HG03139 (cell line): ENCODE results near the gene DNAJC21.
"Not testable (repeated sequence)": the region's sequence is repeated elsewhere in the genome, so short reads cannot be mapped to it uniquely, and the experiment has no call there.

Experiments
- ATAC-seq: cut with Tn5 transposase; IDR thresholded peaks from one replicate; pipeline ENCODE4 v1.9.1; 2021; ENCODE audit not compliant: unreplicated experiment

The DNAJC21 gene

DNA sequence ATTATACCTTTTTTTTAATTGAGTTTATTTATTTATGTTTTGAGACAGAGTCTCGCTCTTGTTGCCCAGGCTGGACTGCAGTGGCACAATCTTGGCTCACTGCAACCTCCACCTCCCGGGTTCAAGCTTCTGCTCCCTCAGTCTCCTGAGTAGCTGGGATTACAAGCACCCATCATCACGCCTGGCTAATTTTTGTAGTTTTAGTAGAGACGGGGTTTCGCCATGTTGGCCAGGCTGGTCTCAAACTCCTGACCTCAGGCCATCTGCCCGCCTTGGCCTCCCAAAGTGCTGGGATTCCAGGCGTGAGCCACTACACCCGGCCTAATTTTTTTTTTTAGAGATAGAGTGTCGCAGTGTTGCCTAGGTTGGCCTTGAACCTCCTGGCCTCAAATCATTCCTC lies 6.1 kb upstream of the DNAJC21 start:
- ATAC-seq = not testable (repeated sequence)

- no peak for ATAC-seq
Measured at GRCh38 chr5:34923694-34924461, 5.5 kb upstream of the DNAJC21 start.

DNA sequence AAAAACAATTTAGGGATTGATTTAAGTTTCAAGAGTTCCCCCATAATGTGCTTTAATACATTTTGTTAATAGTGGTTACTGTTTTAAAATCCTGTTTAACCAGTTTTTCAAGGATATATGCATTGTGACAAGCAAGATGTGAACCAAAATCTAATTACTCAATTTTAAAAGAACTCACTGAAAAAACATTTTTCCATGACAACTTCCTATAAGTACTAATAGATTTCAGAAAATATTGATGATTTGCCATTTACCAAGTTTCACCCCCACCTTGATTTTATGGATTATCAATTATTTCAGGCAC lies 4.9 kb upstream of the DNAJC21 start:
- ATAC-seq = no peak

DNA sequence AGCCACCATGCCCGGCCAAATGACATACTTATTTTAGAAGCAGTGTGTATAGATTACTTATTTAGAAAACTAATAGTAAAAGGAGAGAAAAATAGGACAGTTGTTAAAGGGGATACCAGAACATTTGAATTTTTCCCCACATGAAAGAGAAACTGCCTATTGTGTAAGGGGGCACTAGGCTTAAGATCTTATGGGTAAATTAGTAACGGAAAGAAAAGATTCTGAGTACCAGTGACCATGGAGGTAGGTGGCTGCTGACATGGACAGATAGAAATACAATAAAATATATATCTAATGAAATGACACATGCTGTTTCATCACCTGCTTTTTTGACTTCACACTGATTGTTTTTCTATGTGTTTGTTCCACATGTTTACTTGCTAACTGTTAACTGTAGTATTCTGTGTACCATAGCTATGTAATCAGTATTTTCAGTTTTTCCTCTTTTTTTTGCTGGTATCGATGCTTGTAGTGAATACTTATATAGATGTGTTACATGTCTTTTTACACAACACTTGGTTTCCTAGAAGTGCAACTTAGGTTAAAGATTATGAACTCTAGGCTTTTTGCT lies 3.0 kb upstream of the DNAJC21 start:
- no peak for ATAC-seq

GRCh38 chr5:34927785-34928184 lies 1.6 kb upstream of the DNAJC21 start:
- no peak for ATAC-seq

GRCh38 chr5:34928267-34928666 lies 1.1 kb upstream of the DNAJC21 start:
- ATAC-seq = no peak

DNA sequence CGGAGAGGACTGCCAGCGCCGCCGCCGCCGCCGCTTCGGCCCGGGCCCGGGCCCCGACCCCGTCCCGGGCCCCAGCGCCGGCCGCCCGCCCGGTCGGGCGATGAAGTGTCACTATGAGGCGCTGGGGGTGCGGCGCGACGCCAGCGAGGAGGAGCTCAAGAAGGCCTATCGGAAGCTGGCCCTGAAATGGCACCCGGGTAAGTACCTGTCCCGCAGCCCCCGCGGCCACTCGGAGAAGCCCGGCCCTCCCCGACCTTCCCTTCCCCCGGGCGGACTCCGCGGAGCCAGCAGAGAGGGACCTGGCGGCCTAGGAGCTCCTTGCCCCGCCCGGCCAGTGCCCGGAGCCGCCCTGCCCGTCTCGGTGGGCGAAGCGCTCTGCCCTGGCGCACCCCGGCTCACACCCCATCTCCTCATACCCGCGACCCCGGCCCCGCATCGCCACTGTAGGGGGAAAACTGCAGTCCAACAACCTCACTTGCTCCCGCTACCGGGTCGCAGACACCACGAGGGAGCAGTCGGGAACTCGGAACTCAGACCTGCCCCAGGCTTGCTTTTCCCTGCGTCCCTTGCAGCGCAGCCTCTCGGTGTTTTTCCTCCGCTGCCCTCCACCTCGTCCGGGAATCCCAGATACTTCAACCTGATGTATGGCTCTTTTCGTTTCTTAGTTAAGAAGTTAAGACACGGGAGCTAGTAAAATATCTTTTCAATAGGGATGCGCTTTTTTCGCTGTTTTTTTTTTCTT lies 532 bp downstream of the DNAJC21 start:
- peak; percentile 64 for ATAC-seq

DNA sequence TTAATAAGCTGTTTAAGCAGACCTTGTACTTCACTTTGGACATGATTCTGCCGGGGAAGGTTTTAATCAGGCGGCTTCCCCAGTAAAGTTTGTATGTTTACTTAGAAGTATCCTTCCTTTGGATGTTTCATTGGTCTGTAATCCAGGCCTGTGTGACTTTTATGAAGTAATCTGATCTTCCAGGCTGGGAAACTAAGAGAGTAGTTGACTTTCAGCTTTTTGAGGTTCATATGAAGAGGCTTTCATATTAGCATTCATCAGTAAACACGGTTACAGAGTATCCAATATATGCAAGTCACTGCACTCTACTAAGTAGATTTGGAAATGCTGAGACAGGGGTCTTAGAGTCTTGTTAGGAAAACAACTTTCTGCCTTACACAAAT lies 1.1 kb downstream of the DNAJC21 start:
- no peak for ATAC-seq

DNA sequence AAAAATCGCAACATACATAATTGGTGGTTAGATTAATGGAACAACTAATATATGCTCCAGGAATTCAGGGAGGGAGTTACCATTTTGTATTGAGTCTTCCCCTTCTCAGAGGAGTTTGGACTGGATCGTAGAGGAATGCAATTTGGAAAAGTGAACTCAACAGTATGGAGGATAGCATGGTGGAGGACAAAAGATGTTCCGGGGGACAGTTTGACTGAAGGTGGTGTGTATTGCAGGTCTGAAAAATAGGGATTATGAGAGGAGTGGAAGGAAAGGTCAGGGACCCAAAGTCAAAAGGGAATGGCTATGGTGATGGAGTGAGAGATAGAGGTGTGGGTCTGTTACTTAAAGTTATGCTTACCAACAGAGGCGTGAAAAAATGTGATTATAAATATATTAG lies 1.5 kb downstream of the DNAJC21 start:
- no peak for ATAC-seq

DNA sequence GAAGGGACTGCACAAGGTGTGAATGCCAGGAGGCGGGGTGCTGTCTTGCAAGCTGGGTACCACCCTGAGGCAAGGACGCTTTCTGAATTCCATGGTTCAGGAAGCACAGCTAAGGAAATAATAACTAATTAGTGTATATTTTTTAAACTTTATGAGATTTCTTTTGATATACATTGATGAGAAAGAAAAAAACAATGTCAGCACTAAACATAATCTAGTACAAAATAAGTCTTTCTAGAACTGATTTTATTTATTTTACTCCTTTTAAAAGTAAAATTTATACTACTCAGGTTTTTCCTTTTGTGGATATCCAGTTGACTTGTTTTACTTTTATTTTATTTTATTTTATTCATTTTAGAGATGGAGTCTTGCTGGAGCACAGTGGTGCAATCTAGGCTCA lies 3.6 kb downstream of the DNAJC21 start:
- ATAC-seq = no peak

- ATAC-seq = no peak
Measured at GRCh38 chr5:34941936-34942335, 12.6 kb downstream of the DNAJC21 start.

GRCh38 chr5:34944044-34944443 lies 14.7 kb downstream of the DNAJC21 start:
- no peak for ATAC-seq

- ATAC-seq = no peak
Measured at GRCh38 chr5:34944460-34945047, 15.2 kb downstream of the DNAJC21 start.

- no peak for ATAC-seq
Measured at GRCh38 chr5:34957321-34957720, 28.0 kb downstream of the DNAJC21 start.

DNA sequence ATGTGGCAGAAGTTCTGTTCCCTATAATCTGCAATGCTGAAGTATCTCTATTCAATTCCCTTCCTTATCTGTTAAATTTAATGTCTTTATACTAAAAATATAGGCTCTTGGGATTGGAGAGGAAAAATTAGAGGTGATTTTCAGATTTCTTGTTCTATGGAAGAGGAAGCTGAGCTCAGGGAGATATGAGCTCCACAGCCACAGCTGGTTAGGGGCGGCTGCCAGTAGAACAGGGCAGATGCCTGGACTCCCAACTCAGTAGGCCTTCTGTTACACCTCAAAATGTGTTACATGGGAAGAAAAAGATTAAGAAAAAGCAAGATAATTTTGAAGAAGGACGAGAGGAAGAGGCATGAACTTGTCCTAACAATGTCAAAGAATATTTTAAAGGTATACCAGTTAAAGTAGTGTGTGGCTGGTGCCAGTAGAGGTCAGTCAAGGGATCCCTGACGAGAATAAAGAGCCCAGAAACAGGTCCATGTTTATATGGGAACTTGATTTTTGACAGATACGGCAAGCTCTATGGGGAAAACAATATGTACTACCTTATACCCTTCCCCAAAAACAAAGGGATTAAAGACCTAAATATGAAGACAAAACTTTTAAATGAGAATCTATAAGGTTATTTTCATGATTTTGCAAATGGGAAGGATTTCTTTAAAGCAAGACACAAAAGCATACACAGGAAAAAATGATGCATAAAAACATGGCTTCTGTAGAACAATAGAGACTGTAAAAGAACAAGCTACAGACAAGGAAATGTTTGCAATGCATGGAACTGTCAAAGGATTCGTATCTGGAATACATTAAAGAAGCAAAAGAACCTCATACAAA lies 28.7 kb downstream of the DNAJC21 start:
- no peak for ATAC-seq

DNA sequence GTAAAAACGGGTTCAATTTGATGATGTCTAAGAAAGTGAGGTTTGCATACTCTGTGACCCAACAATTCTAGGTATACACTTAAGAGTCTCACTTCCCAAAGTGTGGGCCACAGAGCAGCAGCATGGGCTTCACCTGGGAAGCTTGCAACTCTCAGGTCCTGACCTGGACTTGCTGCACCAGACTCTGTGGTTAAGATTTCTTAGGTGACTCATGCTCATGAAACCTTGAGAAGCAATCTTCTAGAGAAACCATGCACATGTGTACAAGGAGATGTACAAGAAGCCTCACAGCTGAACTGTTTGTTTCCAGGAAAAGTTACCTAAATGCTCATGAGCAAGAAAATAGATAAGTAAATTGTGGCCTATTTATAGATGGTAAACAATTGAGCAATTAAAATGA lies 30.0 kb downstream of the DNAJC21 start:
- ATAC-seq = peak; percentile 95

DNA sequence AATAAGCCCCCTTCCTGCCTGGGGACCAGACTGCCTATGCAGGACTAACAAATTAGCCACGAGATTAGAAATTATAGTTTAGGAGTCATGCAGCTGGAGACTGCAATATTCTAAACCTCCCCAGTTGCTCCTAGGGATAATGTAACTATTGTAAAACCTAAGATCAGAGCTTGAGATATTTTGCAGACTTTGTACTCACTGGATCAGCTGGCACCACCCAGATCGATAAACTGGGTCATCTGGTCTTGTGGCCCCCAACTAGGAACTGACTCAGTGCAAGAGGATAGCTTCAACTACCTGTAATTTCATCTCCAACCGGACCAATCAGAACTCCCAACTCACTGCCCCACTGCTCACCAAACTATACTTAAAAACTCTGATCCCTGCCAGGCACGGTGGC lies 38.2 kb downstream of the DNAJC21 start:
- ATAC-seq = no peak

GRCh38 chr5:34968258-34968657 lies 38.9 kb downstream of the DNAJC21 start:
- ATAC-seq = no peak

DNA sequence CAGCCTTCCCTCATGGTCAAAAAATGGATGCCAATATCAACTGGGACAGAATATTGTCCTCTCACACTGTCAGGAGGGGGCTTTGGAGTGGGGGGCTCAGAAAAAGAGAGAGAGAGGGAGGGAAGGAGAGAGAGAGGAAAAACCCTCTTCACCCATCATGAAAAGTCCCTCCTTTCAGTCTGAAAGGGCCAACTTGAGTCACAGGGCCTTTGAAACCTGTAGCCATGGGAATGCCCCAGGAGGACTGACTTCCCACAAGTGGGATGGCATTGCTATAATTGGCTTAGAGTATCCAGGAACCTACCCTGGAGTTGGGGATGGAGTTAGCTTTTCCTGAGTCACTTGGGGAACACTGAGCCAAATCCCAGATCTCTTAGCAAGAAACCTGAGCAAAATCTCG lies 41.2 kb downstream of the DNAJC21 start:
- no peak for ATAC-seq

GRCh38 chr5:34971655-34972054 lies 42.3 kb downstream of the DNAJC21 start:
- not testable (repeated sequence) for ATAC-seq

DNA sequence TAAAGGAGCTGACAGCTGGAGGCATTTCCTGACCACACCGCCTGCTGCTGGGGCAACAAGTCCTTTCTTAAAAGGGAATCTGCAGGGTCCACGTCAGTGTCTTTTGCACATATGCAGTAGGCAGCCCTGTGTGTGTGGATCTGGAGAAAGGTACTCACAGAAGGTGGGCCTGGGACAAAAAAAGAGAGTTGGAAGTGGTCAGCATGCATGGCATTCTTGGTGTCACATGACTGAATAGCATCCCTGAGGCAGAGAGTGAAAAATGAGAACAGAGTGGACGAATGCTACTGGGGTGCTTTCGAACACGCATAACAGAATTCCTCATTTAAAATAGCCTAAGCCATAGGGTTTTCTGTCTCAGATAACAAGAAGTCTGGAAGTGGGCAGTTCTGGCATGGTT lies 47.0 kb downstream of the DNAJC21 start:
- no peak for ATAC-seq
